Immature natural killer cell (primary cell): ENCODE measurements around the gene ZNF865. TPM values are rescaled to one million over a fixed set of nuclear protein-coding genes. Genes with fewer than 3 reads are reported as not detected.
"Not testable (repeated sequence)": the region's sequence is repeated elsewhere in the genome, so short reads cannot be mapped to it uniquely, and the experiment has no call there.

Source experiments
- DNase-seq, 3 donors: peaks; one replicate each; pipeline ENCODE4 v3.0.0; 2022; ENCODE audit warnings: mixed read lengths in 1 of 3
- H3K27ac Mint-ChIP-seq, 6 donors: one replicate each; pipeline ENCODE4 v1.8.0; 2020; ENCODE audit warnings: mixed read lengths in 6 of 6, mild to moderate bottlenecking in 5 of 6, inconsistent platforms in 4 of 6, moderate library complexity in 3 of 6
- H3K27me3 Mint-ChIP-seq, 3 donors: one replicate each; pipeline ENCODE4 v1.8.0; 2020 to 2021; ENCODE audit warnings: low read depth in 3 of 3, mild to moderate bottlenecking in 3 of 3, mixed read lengths in 3 of 3, moderate library complexity in 3 of 3, inconsistent platforms in 1 of 3
- H3K36me3 Mint-ChIP-seq, 3 donors: one replicate each; pipeline ENCODE4 v1.8.0; 2020; ENCODE audit warnings: mixed read lengths in 3 of 3, inconsistent platforms in 2 of 3, mild to moderate bottlenecking in 2 of 3
- H3K4me1 Mint-ChIP-seq, 2 donors: one replicate each; pipeline ENCODE4 v1.8.0; 2020; ENCODE audit warnings: inconsistent platforms in 2 of 2, mild to moderate bottlenecking in 2 of 2, mixed read lengths in 2 of 2, moderate library complexity in 1 of 2
- H3K4me3 Mint-ChIP-seq, 5 donors: one replicate each; pipeline ENCODE4 v1.8.0; 2020; ENCODE audit warnings: mild to moderate bottlenecking in 5 of 5, mixed read lengths in 5 of 5, inconsistent platforms in 3 of 5, moderate library complexity in 3 of 5
- H3K9me3 Mint-ChIP-seq, 6 donors: one replicate each; pipeline ENCODE4 v1.8.0; 2020; ENCODE audit warnings: mild to moderate bottlenecking in 6 of 6, mixed read lengths in 6 of 6, inconsistent platforms in 4 of 6, moderate library complexity in 3 of 6
- polyA plus RNA-seq, 3 donors: library from polyadenylated mRNA; unstranded; fragments of 300-500 nt; fragmentation: Illumina TruSeq; gene quantifications; one replicate each; pipeline ENCODE4 v1.2.3, GENCODE V29; 2021

Gene ZNF865
- under 1 TPM in 2 of 3 donors, not detected in 1; 0.08 to 0.18 TPM for polyA plus RNA-seq

- Mint-ChIP-seq H3K9me3 (peaks cover 0 to 2% (median 0%) of the 10 kb centered on the region in 6 donors), H3K27ac (peak within 1 kb of the TSS; percentile 88 to 99 (median 98)), H3K4me3 (peak within 1 kb of the TSS; percentile 95 to 98 (median 95)), H3K27me3 (peaks cover 7 to 18% (median 8%) of the 10 kb centered on the region in 3 donors), H3K36me3 (peaks cover 3 to 4% (median 3%) of the 10 kb centered on the region in 3 donors), H3K4me1 (peaks cover 58 to 72% of the 10 kb centered on the region in 2 donors)
- peak; percentile 61 to 68 (median 63) for DNase-seq
These were observed at the start of gene ZNF865 for GRCh38 chr19:55605637-55606470. Gene ZNF865 (plus strand): TSS chr19:55605647. CDS start chr19:55613619, 7,972 bp downstream.

- H3K27me3 Mint-ChIP-seq: peaks cover 0 to 6% (median 2%) of the 10 kb centered on the region in 3 donors
- no peak for DNase-seq
- H3K36me3 Mint-ChIP-seq: peaks cover 0 to 4% (median 0%) of the 10 kb centered on the region in 3 donors
- H3K4me3 Mint-ChIP-seq: no peak overlapping the region
- H3K9me3 Mint-ChIP-seq: no peaks in the 10 kb centered on the region
- no peak overlapping the region for H3K27ac Mint-ChIP-seq
- no peaks in the 10 kb centered on the region for H3K4me1 Mint-ChIP-seq
These were observed 45.8 kb upstream of the ZNF865 start for GRCh38 chr19:55559684-55560083.

GRCh38 chr19:55563261-55563690, 42.2 kb upstream of the ZNF865 start:
- no peak overlapping the region for H3K4me3 Mint-ChIP-seq
- H3K27ac Mint-ChIP-seq: no peak overlapping the region
- peaks cover 4 to 14% (median 4%) of the 10 kb centered on the region in 3 donors for H3K27me3 Mint-ChIP-seq
- H3K4me1 Mint-ChIP-seq: no peaks in the 10 kb centered on the region
- H3K9me3 Mint-ChIP-seq: no peaks in the 10 kb centered on the region
- DNase-seq: no peak
- peaks cover 0 to 4% (median 0%) of the 10 kb centered on the region in 3 donors for H3K36me3 Mint-ChIP-seq

- H3K4me1 Mint-ChIP-seq: no peaks in the 10 kb centered on the region
- H3K4me3 Mint-ChIP-seq: no peak overlapping the region
- H3K27ac Mint-ChIP-seq: no peak overlapping the region
- H3K9me3 Mint-ChIP-seq: no peaks in the 10 kb centered on the region
- H3K27me3 Mint-ChIP-seq: peaks cover 4 to 12% (median 4%) of the 10 kb centered on the region in 3 donors
- no peak for DNase-seq
- H3K36me3 Mint-ChIP-seq: no peaks in the 10 kb centered on the region
These were observed 38.6 kb upstream of the ZNF865 start for GRCh38 chr19:55566823-55567222.

GRCh38 chr19:55567708-55568328, 37.6 kb upstream of the ZNF865 start:
- no peak overlapping the region for H3K4me3 Mint-ChIP-seq
- no peak overlapping the region for H3K27ac Mint-ChIP-seq
- no peaks in the 10 kb centered on the region for H3K4me1 Mint-ChIP-seq
- H3K27me3 Mint-ChIP-seq: peaks cover 3 to 12% (median 6%) of the 10 kb centered on the region in 3 donors
- DNase-seq: no peak
- H3K36me3 Mint-ChIP-seq: no peaks in the 10 kb centered on the region
- H3K9me3 Mint-ChIP-seq: no peaks in the 10 kb centered on the region

GRCh38 chr19:55569477-55569876, 36.0 kb upstream of the ZNF865 start:
- H3K27me3 Mint-ChIP-seq: peaks cover 3 to 12% (median 9%) of the 10 kb centered on the region in 3 donors
- not testable (repeated sequence) for DNase-seq, H3K27ac Mint-ChIP-seq, H3K4me1 Mint-ChIP-seq, H3K9me3 Mint-ChIP-seq, H3K4me3 Mint-ChIP-seq, H3K36me3 Mint-ChIP-seq

- H3K4me3 Mint-ChIP-seq, DNase-seq, H3K27me3 Mint-ChIP-seq, H3K27ac Mint-ChIP-seq, H3K4me1 Mint-ChIP-seq, H3K36me3 Mint-ChIP-seq, H3K9me3 Mint-ChIP-seq: not testable (repeated sequence)
These were observed 31.5 kb upstream of the ZNF865 start for GRCh38 chr19:55573929-55574328.

- no peak for DNase-seq
- H3K4me1 Mint-ChIP-seq: peaks cover 17 to 21% of the 10 kb centered on the region in 2 donors
- no peaks in the 10 kb centered on the region for H3K9me3 Mint-ChIP-seq
- H3K36me3 Mint-ChIP-seq: peaks cover 4 to 14% (median 14%) of the 10 kb centered on the region in 3 donors
- H3K27ac Mint-ChIP-seq: peak overlapping the region in 4 of 6 donors; percentile 8 to 71 (median 52)
- peaks cover 3 to 14% (median 9%) of the 10 kb centered on the region in 3 donors for H3K27me3 Mint-ChIP-seq
- H3K4me3 Mint-ChIP-seq: peak overlapping the region in 2 of 5 donors; percentile 28 to 49
These were observed 28.7 kb upstream of the ZNF865 start for GRCh38 chr19:55576746-55577145.

- no peak overlapping the region for H3K27ac Mint-ChIP-seq
- H3K4me1 Mint-ChIP-seq: peaks cover 21 to 24% of the 10 kb centered on the region in 2 donors
- peaks cover 4 to 14% (median 14%) of the 10 kb centered on the region in 3 donors for H3K36me3 Mint-ChIP-seq
- H3K9me3 Mint-ChIP-seq: no peaks in the 10 kb centered on the region
- no peak for DNase-seq
- peaks cover 6 to 12% (median 9%) of the 10 kb centered on the region in 3 donors for H3K27me3 Mint-ChIP-seq
- no peak overlapping the region for H3K4me3 Mint-ChIP-seq
These were observed 27.3 kb upstream of the ZNF865 start for GRCh38 chr19:55578031-55578760.

GRCh38 chr19:55578761-55579747, 26.4 kb upstream of the ZNF865 start:
- DNase-seq: no peak
- Mint-ChIP-seq H3K4me3 (peak overlapping the region; percentile 87 to 97 (median 93)), H3K36me3 (peaks cover 4 to 14% (median 14%) of the 10 kb centered on the region in 3 donors), H3K27ac (peak overlapping the region; percentile 91 to 95 (median 94)), H3K4me1 (peaks cover 21 to 24% of the 10 kb centered on the region in 2 donors), H3K9me3 (no peaks in the 10 kb centered on the region), H3K27me3 (peaks cover 6 to 9% (median 9%) of the 10 kb centered on the region in 3 donors)

GRCh38 chr19:55579766-55580621, 25.5 kb upstream of the ZNF865 start:
- no peak for DNase-seq
- peak overlapping the region; percentile 91 to 95 (median 94) for H3K27ac Mint-ChIP-seq
- peak overlapping the region; percentile 87 to 97 (median 93) for H3K4me3 Mint-ChIP-seq
- H3K9me3 Mint-ChIP-seq: no peaks in the 10 kb centered on the region
- H3K27me3 Mint-ChIP-seq: peaks cover 8 to 9% (median 9%) of the 10 kb centered on the region in 3 donors
- peaks cover 4 to 14% (median 14%) of the 10 kb centered on the region in 3 donors for H3K36me3 Mint-ChIP-seq
- H3K4me1 Mint-ChIP-seq: peaks cover 21 to 24% of the 10 kb centered on the region in 2 donors
